Measurements from ENCODE around the gene CUL1.

GRCh38 chr7:148704970-148705369 lies 6.3 kb downstream of the CUL1 start:
- TF ChIP-seq CTCF (IDR thresholded peaks at IDR 0.05), result no peak
- no peak for TF ChIP-seq POLR2A (IDR thresholded peaks at IDR 0.05)

All from uterus (tissue), 2 donors.